NB4 (cell line): ENCODE results near the gene PSMA7.

ENCODE experiments used
- DNase-seq: peaks from one replicate; pipeline ENCODE4 v3.0.0; 2010; ENCODE audit warnings: low read depth
- H3K4me3 ChIP-seq: one replicate; pipeline ENCODE4 v1.5.1; 2011; ENCODE audit warnings: mild to moderate bottlenecking, low read depth, low read length, moderate library complexity
- MYC ChIP-seq: IDR thresholded peaks from 2 replicates; pipeline ENCODE4 v1.6.1; 2011; ENCODE audit warnings: low read depth, low read length
- POLR2A ChIP-seq: IDR thresholded peaks from 2 replicates; pipeline ENCODE4 v1.6.1; 2011; ENCODE audit warnings: mild to moderate bottlenecking; ENCODE audit not compliant: insufficient read length; ENCODE audit errors: extremely low read depth
- TF ChIP-seq, protein P1 (sequence below): IDR thresholded peaks from one replicate; pipeline ENCODE4 v1.5.1; 2012; ENCODE audit warnings: low read depth, low read length
- TF ChIP-seq, protein P2 (sequence below): IDR thresholded peaks from 2 replicates; pipeline ENCODE4 v1.6.1; 2011; ENCODE audit warnings: low read depth, low read length

Gene PSMA7

DNA sequence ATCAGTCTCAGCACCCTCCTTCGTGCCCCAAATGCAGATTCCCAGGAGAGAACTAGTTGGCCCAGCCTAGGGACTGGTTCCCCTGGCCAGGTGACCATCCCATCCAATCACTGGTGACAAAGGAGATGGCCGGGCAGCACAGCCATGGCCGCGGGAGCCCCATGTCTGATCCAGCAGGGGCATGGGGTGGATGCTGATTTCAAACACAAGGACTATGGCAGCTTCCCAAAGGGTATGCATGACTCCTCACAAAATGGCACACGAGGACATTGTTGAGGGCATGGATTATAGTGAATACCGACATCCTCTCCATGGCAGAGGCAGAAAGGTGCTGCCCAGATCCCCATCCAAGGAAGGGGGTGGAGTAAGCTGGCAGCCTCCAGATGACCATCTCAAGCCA, 30.8 kb downstream of the PSMA7 start:
- no peak for DNase-seq
- H3K4me3 ChIP-seq: no peak overlapping the region

DNA sequence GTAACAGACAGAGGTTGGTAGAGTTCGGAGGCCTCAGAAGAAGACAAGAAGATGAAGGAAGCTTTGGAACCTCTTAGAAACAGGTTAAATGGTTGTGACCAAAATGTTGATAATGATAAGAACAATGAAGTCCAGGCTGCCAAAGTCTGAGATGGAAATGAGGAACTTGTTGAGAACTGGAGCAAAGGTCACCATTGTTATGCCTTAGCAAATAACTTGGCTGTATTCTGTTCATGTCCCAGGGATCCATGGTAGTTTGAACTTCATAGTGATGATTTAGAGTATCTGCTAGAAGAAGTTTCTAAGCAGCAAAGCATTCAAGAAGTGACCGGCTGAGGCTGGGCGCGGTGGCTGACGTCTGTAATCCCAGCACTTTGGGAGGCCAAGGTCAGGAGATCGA, 32.0 kb downstream of the PSMA7 start:
- DNase-seq: peak; percentile 41
- no peak overlapping the region for H3K4me3 ChIP-seq
- TF ChIP-seq, protein P1, sequence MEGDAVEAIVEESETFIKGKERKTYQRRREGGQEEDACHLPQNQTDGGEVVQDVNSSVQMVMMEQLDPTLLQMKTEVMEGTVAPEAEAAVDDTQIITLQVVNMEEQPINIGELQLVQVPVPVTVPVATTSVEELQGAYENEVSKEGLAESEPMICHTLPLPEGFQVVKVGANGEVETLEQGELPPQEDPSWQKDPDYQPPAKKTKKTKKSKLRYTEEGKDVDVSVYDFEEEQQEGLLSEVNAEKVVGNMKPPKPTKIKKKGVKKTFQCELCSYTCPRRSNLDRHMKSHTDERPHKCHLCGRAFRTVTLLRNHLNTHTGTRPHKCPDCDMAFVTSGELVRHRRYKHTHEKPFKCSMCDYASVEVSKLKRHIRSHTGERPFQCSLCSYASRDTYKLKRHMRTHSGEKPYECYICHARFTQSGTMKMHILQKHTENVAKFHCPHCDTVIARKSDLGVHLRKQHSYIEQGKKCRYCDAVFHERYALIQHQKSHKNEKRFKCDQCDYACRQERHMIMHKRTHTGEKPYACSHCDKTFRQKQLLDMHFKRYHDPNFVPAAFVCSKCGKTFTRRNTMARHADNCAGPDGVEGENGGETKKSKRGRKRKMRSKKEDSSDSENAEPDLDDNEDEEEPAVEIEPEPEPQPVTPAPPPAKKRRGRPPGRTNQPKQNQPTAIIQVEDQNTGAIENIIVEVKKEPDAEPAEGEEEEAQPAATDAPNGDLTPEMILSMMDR: no peak

More for the DNA sequence above, 30.8 kb downstream of the PSMA7 start:
- TF ChIP-seq POLR2A (no peak), MYC (no peak)
- TF ChIP-seq, protein P1: no peak
- TF ChIP-seq, protein P2, sequence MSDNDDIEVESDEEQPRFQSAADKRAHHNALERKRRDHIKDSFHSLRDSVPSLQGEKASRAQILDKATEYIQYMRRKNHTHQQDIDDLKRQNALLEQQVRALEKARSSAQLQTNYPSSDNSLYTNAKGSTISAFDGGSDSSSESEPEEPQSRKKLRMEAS: no peak

DNA sequence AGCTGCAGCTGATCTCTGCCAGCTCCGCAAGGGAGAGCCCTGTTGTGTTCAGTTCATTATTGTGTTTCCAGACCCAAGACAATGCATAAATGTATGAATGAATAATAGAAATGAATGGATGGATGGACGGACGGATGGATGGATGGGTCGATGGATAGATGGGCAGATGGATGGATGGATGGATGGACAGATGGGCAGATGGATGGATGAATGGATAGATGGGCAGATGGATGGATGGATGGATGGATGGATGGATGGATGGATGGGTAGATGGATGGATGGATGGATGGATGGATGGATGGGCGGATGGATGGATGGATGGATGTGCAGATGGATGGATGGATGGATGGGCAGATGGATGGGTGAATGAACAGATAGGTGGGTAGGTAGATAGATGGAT, 37.6 kb downstream of the PSMA7 start:
- no peak overlapping the region for H3K4me3 ChIP-seq
- TF ChIP-seq POLR2A (no peak), MYC (no peak)
- TF ChIP-seq, protein P2: no peak
- TF ChIP-seq, protein P1: no peak
- DNase-seq: no peak

DNA sequence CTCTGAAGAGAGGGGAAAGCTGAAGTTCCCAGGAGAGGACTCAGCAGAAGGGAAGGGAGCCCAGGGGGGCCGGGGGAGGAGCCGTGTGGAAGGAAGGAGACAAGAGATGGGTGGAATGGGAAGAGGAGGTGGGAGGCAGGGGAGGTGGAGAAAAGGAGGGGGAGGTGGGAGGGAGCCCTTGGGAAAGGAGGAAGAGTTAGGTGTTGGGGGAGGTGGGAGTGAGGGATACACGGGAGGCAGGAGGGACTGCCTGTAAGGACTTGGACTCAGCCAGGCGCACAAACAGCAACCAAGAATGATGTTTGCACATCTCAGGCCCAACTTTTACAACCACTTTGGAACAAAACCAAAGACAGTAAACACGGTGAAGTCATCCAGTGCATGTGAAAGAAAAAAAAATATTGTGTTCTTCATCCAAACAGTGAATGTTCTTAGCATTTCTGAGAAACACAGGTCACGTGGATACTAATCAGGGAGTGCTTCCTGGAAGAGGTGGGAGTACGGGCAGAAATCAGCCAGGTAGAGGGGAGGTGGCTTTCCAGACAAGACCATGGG, 38.3 kb downstream of the PSMA7 start:
- no peak for TF ChIP-seq MYC
- no peak for TF ChIP-seq POLR2A
- TF ChIP-seq, protein P2: no peak
- TF ChIP-seq, protein P1: no peak
- H3K4me3 ChIP-seq: no peak overlapping the region
- no peak for DNase-seq

DNA sequence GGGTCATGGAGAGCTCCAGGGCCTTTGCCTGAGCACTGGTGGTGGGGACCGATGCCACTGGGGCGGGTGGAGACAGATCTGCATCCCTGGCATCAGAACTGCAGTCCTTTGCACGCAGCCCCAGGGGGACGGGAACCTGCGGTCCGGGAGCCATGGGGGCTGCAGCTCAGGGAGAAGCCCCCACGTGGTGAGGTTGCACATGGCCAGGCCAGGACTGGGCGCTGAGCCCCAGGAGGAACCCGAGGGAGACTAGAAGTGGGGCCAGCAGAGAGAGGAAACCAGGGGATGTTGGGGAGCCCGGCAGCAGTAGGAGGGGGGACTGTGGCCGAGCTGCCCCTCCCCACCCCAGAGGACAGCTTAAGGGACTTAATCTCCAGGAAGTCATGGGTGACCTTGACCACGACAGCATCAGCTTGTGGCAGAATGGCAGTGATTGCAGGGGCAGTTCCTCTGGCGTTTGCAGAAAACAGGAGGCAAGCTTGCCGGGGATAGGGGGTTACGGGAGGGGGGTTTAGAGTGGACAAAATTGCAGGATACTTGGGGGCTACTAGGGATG, 38.9 kb downstream of the PSMA7 start:
- no peak for DNase-seq
- TF ChIP-seq MYC (no peak), POLR2A (no peak)
- TF ChIP-seq, protein P2: no peak
- TF ChIP-seq, protein P1: no peak
- no peak overlapping the region for H3K4me3 ChIP-seq

DNA sequence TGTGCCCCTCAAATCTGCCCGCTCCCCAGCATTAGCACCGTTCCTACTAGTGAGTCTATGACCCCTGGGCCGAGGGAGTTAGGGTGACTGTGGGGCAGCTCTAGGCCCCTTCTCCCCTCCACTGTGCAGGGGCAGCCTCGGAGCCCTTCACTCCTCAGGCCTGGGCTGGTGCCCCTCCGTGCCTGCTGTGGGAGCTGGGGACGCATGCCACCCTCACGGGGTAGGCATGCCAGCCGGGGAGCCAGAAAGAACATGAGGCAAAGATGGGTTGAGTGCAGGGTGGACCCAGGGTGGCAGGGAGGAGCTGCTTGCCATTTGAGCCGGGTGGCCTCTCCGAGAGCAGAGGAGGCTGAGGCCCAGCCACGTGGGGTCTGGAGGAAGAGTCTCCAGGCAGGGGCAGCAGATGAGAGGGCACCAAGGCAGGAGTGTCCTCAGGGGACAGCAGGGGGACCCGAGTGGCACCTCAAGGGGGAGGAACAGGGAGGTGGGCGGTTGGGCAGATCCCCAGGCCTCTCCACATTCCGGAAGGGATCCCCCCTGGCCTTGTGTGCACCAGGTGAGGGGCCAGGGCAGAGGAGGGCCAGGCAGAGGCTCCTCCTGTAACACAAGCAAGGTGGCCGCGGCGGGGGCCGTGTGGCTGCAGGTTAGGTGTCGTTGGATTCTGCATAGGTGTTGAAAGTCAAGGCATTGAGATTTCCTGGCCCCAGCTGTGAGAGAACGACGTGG, 39.5 kb downstream of the PSMA7 start:
- DNase-seq: no peak
- TF ChIP-seq, protein P1: no peak
- TF ChIP-seq, protein P2: no peak
- TF ChIP-seq MYC (no peak), POLR2A (no peak)
- H3K4me3 ChIP-seq: no peak overlapping the region
